Measurements from ENCODE around the gene CAMK2A. TPM values are rescaled to one million over a fixed set of nuclear protein-coding genes. Genes with fewer than 3 reads are reported as not detected.
"Not testable (repeated sequence)": the region's sequence is repeated elsewhere in the genome, so short reads cannot be mapped to it uniquely, and the experiment has no call there.

The CAMK2A gene
- total RNA-seq, 1 experiment from 2014 or later, result 0.17 TPM

- no peak for DNase-seq (ENCODE audit: low read depth)
These were observed 52.4 kb downstream of the CAMK2A start for GRCh38 chr5:150236981-150237754.

DNA sequence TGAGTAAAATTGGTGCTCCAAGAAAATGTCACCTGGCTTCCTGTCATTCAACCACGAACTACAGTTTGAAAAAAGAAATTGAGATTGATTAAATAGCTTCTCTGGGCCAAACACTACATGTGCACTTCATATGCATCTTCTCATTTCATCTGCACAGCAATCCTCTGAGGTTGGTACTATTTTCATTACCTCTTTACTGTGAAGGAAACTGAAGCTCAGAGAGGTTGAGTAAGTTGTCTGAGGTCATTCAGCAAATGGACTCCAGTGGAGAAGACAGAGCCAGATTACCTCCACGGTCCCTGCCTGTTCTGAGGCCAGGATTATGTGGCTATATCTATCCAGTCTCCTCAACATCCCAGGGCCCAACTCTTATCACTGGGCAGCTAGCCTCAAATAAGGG, 53.3 kb downstream of the CAMK2A start:
- no peak for DNase-seq (ENCODE audit: low read depth)

DNA sequence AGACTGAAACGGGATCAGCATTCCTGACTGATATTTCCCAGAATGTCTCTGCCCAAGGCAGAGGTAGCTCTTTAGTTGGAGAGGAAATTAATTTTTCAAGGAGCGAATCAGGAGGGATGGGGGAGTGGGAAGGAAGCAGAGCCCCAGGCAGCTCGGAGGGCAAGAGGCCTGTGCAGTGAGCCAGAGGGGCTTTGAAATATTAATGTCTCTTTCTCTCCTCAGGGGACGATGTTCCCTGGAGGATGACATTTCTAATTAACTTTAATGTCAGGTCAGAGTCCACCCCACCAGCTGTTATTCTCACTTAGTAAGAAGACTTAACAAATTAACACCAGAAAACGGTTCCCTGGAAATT, 54.1 kb downstream of the CAMK2A start:
- no peak for DNase-seq (ENCODE audit: low read depth)

DNA sequence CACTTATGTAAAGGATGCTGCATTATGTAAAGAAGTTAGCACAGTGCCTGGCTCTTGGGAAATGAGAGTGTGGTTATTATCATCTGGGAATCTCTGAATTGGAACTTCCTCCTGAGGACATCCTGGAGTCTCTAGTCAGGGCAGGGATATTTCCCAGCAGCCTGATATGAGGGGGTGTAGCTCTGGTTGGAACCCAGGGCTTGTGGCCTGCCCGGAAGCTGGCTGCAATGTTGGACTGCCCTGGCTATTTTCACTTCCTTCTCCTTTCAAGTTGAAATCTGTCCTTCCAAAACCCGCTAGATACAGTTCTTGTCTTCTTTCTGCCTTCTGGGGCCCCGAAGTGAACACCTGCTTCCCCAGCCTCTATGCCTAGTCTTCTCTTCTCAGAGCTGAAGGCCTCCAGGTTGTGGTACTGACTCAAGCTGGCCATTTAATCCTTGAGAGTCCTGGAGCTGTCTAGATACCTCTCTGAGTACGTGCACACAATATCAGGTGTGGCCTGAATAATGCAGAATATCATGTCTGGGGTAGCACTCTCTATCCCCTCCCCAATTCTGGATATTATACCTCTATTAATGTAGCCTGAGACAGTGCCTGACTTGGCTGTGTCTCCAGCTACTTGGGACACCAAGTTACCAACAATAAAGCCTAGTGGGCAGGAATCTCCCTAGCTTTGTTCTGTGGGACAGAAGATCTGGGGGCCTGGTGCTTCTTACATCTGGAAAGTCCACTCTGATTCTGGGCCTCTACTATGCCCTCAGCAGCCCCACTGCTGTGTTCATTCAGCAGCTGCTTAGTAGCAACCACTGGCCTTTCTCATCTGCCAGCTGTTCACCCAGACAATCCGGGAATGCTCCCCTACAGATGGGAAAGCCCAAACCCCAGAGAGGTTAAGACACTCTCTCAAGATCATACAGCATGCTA, 54.7 kb downstream of the CAMK2A start:
- DNase-seq (ENCODE audit: low read depth), result no peak

DNA sequence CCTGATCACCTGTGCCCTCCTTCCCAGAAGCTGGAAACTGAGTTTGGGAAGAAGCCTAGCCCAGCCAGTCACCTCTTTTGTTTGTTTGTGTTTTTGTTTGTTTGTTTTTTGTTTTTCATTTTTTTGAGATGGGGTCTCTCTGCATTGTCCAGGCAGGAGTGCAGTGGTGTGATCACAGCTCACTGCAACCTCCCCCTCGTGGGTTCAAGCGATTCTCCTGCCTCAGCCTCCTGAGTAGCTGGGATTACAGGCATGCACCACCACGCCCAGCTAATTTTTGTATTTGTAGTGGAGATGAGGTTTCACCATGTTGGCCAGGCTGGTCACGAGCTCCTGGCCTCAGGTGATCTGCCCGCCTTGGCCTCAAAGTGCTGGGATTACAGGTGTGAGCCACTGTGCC, 55.9 kb downstream of the CAMK2A start:
- DNase-seq (ENCODE audit: low read depth), result not testable (repeated sequence)

DNA sequence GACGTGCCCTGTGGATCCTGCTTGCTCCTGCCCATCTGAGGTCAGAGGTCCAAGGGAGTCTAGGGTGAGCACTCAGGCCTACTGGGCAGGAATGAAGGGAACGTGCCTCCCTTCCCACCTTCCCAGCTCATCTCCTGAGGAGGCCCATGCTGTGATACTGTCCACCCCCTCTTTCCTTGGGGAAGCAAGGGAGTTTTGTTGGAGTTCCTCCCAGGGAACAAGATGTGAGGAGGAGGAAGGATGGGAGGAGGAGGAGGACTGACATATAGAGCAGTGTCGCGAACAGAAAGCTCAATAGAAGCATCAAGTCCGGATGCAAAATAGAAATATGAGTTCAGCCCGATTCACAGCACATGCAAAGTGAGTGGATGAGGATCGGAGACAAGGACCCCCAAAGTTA, 58.7 kb downstream of the CAMK2A start:
- DNase-seq (ENCODE audit: low read depth), result no peak

DNA sequence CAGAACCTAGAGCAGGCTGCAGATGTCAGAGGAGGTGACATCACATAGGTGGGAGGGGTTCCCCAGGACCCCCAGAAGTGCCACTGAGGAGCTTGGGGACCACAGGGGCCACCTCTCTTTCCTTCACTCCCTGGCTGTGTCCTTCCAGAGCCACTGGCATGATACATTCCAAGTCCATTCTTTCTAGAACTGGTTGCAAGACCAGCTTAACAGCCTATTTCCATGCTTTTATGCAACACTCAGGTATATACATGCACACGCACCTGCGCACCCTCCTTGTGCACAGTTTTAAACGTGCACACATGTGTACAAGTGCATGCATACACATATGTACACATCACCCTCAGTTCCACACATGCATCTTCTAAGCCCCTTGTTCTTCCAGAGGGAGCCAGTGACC, 60.0 kb downstream of the CAMK2A start:
- no peak for DNase-seq (ENCODE audit: low read depth)

DNA sequence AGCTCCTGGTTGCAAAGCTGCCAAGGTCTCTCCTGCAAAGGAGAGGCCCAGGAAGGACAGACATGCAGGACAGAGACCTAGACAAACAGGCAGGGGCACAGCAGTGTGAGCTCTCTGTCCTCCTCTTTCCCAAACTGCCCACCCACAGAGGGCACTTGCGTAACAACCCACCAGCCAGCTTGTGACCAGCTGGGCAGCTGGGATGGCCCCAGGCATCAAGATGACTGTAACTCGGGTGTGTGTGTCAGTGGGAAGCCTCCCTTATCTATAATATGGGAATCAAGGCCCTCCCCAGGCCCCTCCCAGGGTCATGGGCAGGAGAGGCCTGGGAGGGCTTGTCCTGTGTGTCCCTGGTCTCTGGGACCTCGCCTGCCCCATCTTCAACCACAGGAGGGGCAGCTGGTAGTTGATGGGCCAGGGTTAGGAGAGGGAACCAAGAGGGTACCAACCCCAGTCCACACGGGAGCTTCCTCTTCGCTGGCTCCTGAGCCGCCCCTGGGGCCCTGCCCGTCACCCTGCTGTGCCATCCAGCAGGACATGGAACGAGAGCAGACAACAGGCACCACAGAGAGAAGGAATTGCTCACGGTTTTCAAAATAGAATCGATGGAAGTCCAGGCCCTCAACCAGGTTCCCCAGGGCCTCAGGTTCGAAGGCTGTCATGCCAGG, 61.8 kb downstream of the CAMK2A start:
- peak; percentile 55 for DNase-seq (ENCODE audit: low read depth)

DNA sequence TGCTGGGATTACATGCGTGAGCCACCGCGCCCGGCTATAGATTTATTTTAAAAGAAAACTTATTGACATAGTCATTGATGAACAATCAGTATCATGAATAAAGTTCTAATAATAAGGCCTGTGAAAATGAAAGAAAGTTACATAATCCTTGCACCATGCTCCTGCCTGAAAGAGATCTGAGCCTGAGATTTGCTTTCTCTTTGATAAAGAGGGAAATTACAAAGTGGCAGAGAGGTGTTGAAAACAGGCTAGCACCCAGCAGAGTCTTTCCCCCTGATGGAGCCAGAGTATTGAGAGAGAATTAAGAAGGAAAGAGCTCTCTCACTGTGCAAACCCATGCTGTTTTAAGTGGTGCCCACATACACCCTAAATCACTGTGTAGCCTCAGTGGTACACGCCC, 62.5 kb downstream of the CAMK2A start:
- no peak for DNase-seq (ENCODE audit: low read depth)

GRCh38 chr5:150224483-150225027, 65.0 kb downstream of the CAMK2A start:
- DNase-seq (ENCODE audit: low read depth), result peak; percentile 21

DNA sequence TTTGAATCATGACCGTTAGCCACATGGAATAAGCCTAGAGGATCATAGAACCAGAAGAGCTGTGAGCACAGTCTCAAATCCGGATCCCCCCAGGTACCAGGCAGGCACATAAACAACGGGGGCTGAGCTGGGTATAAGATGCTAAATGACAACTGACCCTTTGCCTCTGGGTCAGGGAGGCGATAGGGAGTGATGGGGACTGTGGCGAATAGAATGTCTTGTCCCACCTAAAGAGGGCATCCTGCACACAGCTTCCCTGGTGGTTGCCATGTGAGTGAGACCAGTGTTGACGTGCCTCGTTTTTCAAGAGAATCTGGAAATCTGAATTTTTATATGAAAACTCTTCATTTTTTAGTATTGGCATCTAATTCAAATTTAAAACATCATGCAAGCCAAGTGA, 66.1 kb downstream of the CAMK2A start:
- DNase-seq (ENCODE audit: low read depth), result no peak

DNA sequence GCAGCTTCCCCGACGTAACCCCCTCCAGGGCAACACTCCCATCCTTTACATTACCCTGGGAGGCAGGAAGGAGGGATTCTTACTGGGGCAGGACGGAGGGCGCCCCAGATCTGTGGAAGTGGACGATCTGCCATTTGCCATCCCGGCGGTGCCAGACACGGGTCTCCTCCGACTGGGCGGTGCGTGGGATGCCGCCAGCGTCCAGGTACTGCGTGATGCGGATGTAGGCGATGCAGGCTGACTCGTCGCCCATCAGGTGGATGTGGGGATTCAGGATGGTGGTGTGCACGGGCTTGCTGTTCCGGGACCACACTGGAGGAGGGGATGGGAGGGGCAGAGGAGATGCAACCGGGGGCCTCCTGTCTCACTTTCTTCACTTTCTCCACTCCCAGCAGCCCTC, 66.7 kb downstream of the CAMK2A start:
- DNase-seq (ENCODE audit: low read depth), result no peak

- no peak for DNase-seq (ENCODE audit: low read depth)
These were observed 68.1 kb downstream of the CAMK2A start for GRCh38 chr5:150221471-150221870.

DNA sequence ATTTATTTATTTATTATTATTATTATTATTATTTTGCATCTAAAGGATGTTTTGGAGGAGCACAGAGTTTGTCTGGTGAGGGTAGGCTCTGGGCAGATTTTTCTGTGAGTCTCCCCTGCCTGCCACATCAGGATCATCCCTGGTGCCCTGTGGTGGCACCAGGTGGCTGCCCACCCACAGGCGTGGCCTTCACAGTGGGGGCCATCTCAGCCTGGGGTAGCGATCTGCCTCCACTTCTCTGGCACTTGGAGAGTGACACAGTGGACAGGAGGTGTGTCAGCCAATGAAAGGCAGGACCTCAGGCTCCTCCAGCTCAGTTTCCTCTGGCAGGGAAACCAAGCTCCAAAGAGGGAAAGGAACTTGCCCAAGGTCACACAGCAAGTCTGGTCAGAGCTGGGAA, 69.7 kb downstream of the CAMK2A start:
- DNase-seq (ENCODE audit: low read depth), result no peak

DNA sequence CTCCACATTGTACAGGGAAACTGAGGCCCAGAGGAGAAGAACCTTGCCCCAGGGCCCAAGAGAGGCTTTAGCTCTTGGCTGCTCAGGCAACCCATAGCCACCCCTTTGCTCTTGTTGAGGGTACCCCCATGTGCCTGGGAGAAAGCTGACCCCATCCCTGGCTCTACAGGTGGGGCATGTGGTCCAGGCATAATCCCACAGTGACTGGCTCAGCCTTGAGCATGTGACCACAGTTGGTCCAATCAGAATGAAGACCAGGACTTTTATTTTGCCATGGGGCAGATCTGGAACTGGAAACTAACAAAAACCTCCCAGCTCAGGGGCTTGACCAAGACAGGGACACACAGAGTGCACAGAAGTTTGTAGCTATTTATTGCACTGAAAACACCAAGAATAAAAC, 70.4 kb downstream of the CAMK2A start:
- no peak for DNase-seq (ENCODE audit: low read depth)

DNA sequence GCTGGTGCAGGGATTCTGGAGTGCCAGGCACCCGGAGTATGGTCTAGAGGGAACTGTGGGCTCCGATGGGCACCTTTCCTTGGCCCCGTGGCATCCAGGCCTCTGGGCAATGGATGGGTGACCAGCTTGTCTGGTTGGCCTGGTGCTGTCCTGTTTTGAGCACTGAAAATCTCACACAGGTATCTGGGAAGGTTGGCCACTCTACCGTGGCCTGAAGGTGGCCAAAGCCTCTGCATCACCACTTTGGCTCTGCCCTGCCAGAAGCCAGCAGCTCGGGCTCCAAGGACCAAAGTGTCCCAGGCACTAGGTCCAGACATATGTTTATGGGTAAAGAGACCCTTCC, 70.9 kb downstream of the CAMK2A start:
- DNase-seq (ENCODE audit: low read depth), result no peak

GRCh38 chr5:150217873-150218692, 71.5 kb downstream of the CAMK2A start:
- peak; percentile 79 for DNase-seq (ENCODE audit: low read depth)

DNA sequence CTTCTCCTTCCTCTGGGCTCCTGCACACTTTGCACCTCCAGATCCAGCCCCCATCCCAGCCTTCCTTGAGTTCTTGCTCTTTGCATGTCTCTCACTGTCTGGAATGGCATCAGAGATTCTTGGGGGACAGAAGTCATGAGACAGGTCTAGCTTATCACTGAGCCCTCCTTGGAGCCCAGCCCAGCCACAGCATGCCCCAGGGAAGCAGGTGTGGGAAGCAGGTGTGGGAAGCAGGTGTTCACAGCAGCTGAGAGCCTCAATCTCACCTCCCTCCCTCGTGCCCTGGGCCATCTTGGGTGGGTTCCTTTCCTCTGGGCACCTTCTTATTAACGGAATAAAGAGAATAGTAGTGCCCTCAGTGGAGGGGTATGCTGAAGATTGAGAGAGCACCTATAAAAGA, 72.5 kb downstream of the CAMK2A start:
- DNase-seq (ENCODE audit: low read depth), result no peak

DNA sequence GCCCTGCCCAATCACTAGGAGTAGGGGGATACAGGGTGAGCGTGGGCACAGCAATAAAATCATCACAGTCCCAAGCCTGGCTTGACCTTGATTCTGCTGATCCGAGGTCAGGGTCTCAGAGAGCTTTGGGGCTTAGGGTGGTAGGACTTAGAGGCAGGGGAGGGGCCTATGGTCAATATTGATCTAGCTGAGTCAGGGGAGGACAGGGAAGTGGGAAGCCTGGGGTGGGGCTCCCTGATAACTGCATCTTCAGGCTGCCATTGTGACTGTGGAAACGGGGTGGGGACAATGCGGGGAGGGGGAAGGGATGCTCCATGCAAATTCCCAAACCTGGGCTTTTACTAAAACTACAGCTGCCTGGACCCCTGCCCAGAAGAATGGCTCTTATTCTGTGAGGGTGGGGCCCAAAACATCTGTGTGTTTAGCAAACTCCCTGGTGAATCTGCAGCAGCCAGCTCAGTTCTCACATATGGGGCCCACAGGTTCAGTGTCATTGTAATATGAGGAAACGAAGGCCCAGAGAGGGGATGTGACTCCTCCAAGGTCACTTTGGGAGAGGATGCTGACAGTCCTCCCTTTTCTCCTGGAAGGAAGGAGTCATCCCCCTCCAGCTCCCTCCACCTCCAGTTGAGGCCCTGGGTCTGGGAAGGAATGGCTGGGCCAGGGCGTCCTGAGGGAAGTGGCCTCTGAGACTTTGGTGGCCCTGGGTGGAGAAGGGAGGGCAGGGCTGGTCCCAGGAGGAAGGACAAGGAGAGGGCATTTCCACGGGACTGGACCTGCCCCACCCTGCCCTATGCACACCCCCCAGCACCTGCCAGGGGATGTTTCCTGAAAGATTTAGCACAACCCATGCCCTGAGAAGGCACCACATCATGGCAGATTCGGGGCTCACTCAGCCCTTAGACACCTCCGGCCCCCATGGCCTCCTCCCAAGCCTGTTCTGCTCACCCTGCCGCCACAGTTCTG, 73.3 kb downstream of the CAMK2A start:
- no peak for DNase-seq (ENCODE audit: low read depth)

DNA sequence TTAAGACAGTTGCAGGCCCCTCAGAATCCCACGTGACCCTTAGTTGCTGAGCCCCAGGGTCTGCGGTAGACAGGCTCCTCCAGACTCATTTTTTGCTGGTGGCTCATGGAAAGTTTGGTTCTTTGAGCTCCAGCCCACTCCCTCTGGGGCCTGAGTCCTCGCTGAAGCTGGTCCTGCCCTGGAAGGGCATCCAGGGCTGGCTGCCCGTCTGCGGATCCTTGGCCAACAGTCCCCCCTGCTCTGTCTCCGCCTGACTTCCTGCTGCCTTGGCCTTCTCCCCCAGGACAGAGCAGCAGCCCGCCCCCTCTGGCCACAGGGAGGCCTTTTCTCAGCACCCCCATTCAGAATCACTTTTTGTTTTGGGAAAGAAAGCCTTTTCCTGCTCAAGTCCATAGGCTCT, 75.3 kb downstream of the CAMK2A start:
- DNase-seq (ENCODE audit: low read depth), result no peak

Data from M059J (cell line).